HT-29 (cell line): Measurements from ENCODE around the gene LMF1. TPM values are rescaled to one million over a fixed set of nuclear protein-coding genes. Genes with fewer than 3 reads are reported as not detected.
A peak's percentile ranks its signal among the peaks of the same experiment; 100 is the strongest.

ENCODE experiments used
- DNase-seq: peaks from one replicate; pipeline ENCODE4 v3.0.0-alpha.2; 2015; ENCODE audit warnings: low spot score
- total RNA-seq: library from RNA; depleted of rRNA; stranded (reverse); fragments of >200 nt; shearing (Covaris generic); gene quantifications from 2 replicates; pipeline ENCODE4 v1.2.3, GENCODE V29; 2014

The LMF1 gene
- total RNA-seq, 1 experiment from 2014 or later, result 2.1 TPM

GRCh38 chr16:931171-931570, 39.6 kb downstream of the LMF1 start:
- no peak for DNase-seq

- no peak for DNase-seq
Measured at GRCh38 chr16:930511-930910, 40.3 kb downstream of the LMF1 start.

GRCh38 chr16:930076-930475, 40.7 kb downstream of the LMF1 start:
- DNase-seq, result no peak

- DNase-seq, result no peak
Measured at GRCh38 chr16:929227-930073, 41.3 kb downstream of the LMF1 start.

GRCh38 chr16:928526-928925, 42.3 kb downstream of the LMF1 start:
- DNase-seq, result no peak

GRCh38 chr16:927931-928330, 42.9 kb downstream of the LMF1 start:
- DNase-seq, result no peak

- DNase-seq, result no peak
Measured at GRCh38 chr16:927406-927805, 43.4 kb downstream of the LMF1 start.

- no peak for DNase-seq
Measured at GRCh38 chr16:926715-927114, 44.1 kb downstream of the LMF1 start.

GRCh38 chr16:924806-925205, 46.0 kb downstream of the LMF1 start:
- no peak for DNase-seq

GRCh38 chr16:924063-924462, 46.7 kb downstream of the LMF1 start:
- no peak for DNase-seq

- DNase-seq, result no peak
Measured at GRCh38 chr16:923184-923583, 47.6 kb downstream of the LMF1 start.

GRCh38 chr16:922051-922450, 48.7 kb downstream of the LMF1 start:
- no peak for DNase-seq

GRCh38 chr16:921321-921905, 49.4 kb downstream of the LMF1 start:
- no peak for DNase-seq

GRCh38 chr16:920717-921116, 50.1 kb downstream of the LMF1 start:
- no peak for DNase-seq

- DNase-seq, result no peak
Measured at GRCh38 chr16:920051-920681, 50.6 kb downstream of the LMF1 start.

- no peak for DNase-seq
Measured at GRCh38 chr16:919658-920050, 51.1 kb downstream of the LMF1 start.

- DNase-seq, result no peak
Measured at GRCh38 chr16:918741-919657, 51.8 kb downstream of the LMF1 start.

- peak; percentile 66 for DNase-seq
Measured at GRCh38 chr16:918068-918467, 52.7 kb downstream of the LMF1 start.

GRCh38 chr16:917591-918061, 53.2 kb downstream of the LMF1 start:
- DNase-seq, result no peak

- DNase-seq, result no peak
Measured at GRCh38 chr16:916035-916799, 54.6 kb downstream of the LMF1 start.

GRCh38 chr16:915546-915945, 55.2 kb downstream of the LMF1 start:
- no peak for DNase-seq
